Vagina (tissue), 2 donors: Measurements from ENCODE around the gene PRKG2.

ENCODE experiments used
- CTCF ChIP-seq, 3 experiments: fragments of 450-650 bp in 2 of 3; fragments of 200-600 bp in 1 of 3; sonication (generic) in 1 of 3; IDR thresholded peaks; one replicate each; pipeline ENCODE4 v1.5.1; 2017 to 2019; ENCODE audit warnings: antibody characterized with exemption in 3 of 3, mild to moderate bottlenecking in 2 of 3, moderate library complexity in 2 of 3
- POLR2AphosphoS5 ChIP-seq, 2 donors: sonication (generic); formaldehyde crosslinking; IDR thresholded peaks; one replicate each; pipeline ENCODE4 v1.9.0; 2017; ENCODE audit warnings: antibody characterized with exemption in 2 of 2, mild to moderate bottlenecking in 2 of 2, low read depth in 1 of 2; ENCODE audit not compliant: insufficient read depth in 1 of 2

GRCh38 chr4:81146466-81146865, 68.6 kb downstream of the PRKG2 start:
- no peak for TF ChIP-seq POLR2AphosphoS5 (IDR thresholded peaks at IDR 0.05; ENCODE audit: insufficient read depth in 1 of 2, low read depth in 1 of 2)
- TF ChIP-seq CTCF (IDR thresholded peaks at IDR 0.05) = no peak
